DND-41 (cell line): ENCODE results near the gene HMCN1.

ENCODE experiments used
- EZH2 ChIP-seq: IDR thresholded peaks from 3 replicates; pipeline ENCODE4 v1.6.1; 2012; ENCODE audit warnings: borderline replicate concordance, low read depth, mild to moderate bottlenecking, moderate library complexity, low read length, inconsistent platforms; ENCODE audit not compliant: severe bottlenecking
- TF ChIP-seq, protein P1 (sequence below): IDR thresholded peaks from 2 replicates; pipeline ENCODE4 v1.5.1; 2012; ENCODE audit warnings: borderline replicate concordance, low read length, moderate library complexity, mild to moderate bottlenecking; ENCODE audit not compliant: poor library complexity, severe bottlenecking; ENCODE audit errors: extremely low read depth

DNA sequence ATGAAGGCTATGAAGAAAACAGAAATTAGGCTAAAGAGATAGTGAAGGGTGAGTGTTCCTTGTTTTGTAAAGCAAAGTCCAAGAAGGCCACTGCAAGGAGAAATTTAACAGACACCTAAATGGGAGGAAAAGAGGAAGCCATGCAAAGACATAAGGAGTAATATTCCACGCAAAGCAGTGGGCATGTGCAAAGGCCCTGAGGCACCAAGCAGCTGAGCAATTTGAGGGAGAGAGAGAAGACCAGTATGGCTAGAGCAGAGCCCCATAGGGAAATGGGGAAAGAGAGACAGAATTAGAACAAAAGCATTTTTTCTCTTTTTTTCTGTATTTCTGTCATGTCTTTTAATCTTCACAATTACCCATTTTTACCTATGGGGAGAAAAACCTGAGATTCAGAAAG lies 486.7 kb downstream of the HMCN1 start:
- TF ChIP-seq, protein P1, sequence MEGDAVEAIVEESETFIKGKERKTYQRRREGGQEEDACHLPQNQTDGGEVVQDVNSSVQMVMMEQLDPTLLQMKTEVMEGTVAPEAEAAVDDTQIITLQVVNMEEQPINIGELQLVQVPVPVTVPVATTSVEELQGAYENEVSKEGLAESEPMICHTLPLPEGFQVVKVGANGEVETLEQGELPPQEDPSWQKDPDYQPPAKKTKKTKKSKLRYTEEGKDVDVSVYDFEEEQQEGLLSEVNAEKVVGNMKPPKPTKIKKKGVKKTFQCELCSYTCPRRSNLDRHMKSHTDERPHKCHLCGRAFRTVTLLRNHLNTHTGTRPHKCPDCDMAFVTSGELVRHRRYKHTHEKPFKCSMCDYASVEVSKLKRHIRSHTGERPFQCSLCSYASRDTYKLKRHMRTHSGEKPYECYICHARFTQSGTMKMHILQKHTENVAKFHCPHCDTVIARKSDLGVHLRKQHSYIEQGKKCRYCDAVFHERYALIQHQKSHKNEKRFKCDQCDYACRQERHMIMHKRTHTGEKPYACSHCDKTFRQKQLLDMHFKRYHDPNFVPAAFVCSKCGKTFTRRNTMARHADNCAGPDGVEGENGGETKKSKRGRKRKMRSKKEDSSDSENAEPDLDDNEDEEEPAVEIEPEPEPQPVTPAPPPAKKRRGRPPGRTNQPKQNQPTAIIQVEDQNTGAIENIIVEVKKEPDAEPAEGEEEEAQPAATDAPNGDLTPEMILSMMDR: no peak
- no peak for TF ChIP-seq EZH2
